Activated CD4-positive, alpha-beta T cell treated with anti-CD3 and anti-CD28 coated beads, Interleukin-2, amount 50 U/mL, for 4 hours (primary cell): Measurements from ENCODE around the gene SLC4A1AP.

ENCODE experiments used
- DNase-seq, 2 experiments: peaks; one replicate each; pipeline ENCODE4 v3.0.0-alpha.2; 2020

SLC4A1AP gene

DNA sequence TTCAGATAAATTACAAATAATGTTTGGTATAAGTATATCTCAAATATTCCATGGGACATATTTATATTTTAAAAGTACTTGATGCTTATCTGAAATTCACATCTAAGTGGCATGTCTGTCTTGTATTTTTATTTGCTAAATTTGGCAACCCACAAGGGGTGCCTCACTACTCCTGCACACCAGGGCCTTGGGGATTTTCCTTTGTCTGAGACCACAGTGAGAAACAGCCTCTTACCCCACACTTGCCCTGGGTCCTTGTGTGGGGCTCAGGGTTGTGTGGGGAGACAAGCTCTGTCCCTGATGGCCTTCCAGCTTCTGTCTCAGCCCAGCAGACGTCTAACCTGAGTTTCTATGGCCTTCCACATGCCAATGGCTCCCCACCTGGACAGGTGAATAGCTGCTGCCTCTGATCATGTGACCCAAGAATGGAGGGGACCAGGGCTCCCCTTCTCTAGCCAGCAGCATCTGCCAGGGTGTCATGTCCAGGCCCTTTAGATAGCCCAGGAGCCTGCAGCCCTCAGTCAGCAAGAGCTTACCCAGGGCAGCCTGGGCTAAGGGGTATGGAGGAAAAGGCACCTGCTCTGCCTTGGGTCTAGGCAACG, 58.3 kb downstream of the SLC4A1AP start:
- DNase-seq, result no peak

- DNase-seq, result no peak
Measured at GRCh38 chr2:27723372-27724144, 59.9 kb downstream of the SLC4A1AP start.

GRCh38 chr2:27724191-27724590, 60.5 kb downstream of the SLC4A1AP start:
- no peak for DNase-seq

GRCh38 chr2:27724905-27725701, 61.4 kb downstream of the SLC4A1AP start:
- no peak for DNase-seq

DNA sequence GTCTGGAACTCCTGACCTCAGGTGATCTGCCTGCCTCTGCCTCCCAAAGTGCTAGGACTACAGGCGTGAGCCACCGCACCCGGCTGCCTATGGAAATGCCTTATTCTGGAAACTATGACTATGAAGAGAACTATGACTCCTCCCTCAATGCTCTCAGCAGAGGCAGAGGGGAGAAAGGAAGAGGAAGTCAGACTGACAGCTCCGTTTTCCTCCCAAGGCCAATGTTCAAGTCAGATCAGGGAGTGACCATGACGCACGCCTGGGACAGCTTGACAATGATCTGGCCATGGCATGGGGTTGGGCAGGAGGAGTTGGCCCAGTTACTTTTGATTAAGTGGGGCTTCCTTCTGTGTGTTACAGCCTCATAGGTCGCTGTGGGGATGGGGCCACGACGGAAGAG, 63.6 kb downstream of the SLC4A1AP start:
- no peak for DNase-seq

GRCh38 chr2:27728081-27728858, 64.6 kb downstream of the SLC4A1AP start:
- DNase-seq, result no peak

DNA sequence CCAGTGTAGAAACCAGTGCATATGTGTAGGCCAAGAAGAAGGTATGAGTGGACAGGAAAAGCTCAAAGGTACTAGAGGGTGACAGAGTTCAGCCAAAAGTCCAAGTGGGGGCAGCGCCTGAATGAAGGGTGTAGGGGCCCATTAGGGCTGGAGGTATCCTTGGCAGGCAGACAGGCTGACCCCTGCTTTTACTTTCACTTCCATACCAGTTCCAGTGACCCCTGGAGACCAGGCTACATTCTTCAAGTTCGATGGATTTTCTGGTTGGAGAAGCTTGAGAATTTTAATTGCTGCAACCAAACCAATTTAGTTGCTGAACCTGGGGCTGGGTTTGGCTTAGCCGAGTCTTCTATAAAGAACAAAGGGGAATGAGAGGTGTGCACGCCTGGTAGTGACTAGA, 65.5 kb downstream of the SLC4A1AP start:
- no peak for DNase-seq

- DNase-seq, result no peak
Measured at GRCh38 chr2:27729614-27730013, 65.9 kb downstream of the SLC4A1AP start.

DNA sequence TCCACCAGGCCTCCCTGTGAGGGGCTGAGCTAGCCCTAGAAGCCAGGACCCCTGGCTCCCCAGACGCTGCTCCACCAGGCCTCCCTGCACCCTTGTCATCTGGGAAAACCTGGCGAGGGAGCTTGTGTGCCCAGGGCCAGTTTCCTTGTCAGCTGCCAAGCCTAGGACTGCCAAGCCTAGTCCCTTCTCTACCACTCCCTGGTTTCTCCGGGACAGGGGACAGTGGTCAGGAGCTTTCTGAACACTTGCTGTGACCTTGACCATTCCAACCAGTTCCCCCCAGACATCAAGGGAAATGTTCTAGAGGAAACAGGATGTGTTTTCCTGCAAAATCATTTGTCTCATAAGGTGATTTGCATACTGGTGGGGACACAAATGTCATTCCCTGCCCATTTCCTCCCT, 66.6 kb downstream of the SLC4A1AP start:
- DNase-seq, result no peak

DNA sequence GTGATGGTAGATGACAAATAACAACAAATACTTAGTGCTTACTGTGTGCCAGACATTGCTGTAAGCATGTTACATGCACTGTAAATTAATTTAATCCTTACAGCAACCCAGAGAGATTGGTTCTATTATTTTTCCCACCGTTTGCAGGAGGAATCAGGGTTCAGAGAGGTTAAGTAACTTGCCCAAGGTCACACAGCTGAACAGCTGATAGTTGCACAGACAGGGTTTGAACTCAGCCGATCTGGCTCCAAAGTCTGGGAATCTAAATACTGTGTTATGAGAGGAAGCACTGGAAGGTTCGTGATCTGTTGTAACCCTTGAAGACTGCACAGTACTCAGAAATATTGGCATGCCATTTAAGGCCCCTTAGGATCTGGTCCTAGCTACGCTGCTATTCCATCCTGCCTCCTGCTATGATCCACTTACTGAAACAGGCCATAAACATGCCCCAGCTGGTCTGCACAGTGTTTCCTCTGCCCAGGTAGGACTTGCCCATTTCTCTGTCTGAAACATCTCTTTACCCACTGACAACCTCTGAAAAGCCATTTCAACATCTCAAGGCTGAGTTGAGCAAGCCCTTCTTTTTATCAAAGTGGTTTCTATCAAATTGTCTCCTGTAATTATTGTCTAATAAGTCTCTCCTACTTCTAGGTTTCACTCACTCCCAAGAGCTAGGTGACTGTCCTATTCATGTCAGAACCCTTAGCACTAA, 67.4 kb downstream of the SLC4A1AP start:
- no peak for DNase-seq

DNA sequence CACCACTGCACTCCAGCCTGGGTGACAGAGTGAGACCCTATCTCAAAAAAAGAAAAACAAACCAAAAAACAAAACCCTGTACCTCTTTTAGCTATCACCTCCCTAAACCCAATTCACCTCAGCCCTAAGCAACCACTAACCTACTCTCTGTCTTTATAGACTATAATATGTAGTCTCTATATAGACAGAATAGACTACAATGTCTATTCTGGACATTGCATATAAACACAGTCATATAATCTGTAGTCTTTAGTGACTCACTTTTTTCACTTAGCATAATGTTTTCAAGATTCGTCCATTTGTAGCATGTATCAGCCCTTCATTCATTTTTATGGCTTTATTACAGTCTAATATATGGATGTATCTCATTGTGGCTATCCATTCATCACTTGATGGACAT, 70.6 kb downstream of the SLC4A1AP start:
- no peak for DNase-seq

- peak; percentile 61 to 70 for DNase-seq
Measured at GRCh38 chr2:27735263-27735904, 71.7 kb downstream of the SLC4A1AP start.

DNA sequence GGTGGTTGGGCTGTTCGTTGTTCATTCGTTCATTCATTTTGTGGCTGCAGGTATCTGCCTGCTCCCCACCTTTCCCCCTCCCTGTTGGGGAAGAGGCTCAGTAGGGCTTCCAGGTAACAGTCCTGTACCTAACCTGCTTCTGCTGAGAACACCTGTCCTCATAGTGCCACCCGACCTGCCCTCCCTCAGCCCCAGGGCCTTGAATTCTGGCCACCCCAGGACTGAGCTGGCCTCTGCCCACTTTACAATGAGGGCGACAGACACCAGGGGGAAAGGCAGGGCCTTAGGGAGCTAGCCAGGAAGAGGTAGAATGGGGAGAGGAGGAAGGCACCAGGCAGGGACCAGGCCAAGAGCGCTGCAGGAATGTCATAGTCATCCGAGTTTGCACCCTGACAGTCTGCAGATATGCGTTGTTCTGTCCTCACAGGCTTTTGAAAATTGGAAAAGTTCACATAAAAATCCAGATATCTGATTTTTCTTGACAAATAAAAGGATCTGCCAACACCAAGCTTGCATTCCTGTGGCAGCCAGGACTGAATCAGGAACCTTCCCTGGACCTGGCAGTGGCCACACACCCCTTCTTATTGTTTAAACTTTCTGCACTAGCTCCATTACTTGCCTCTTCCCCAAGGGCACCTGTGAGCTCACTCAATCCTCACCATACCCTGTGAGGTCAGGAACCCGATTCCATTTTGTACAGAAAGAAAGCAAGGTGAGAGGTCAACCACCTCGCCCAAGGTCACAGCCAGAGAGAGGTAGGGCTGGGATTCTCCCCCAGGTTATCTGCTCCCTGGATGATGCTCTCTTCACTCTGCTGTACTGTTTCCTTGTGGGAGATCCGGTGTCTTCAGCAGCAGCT, 72.6 kb downstream of the SLC4A1AP start:
- DNase-seq, result no peak

GRCh38 chr2:27736890-27737204, 73.2 kb downstream of the SLC4A1AP start:
- DNase-seq, result no peak

GRCh38 chr2:27737676-27738348, 74.1 kb downstream of the SLC4A1AP start:
- no peak for DNase-seq

- DNase-seq, result no peak
Measured at GRCh38 chr2:27738349-27739057, 74.8 kb downstream of the SLC4A1AP start.

DNA sequence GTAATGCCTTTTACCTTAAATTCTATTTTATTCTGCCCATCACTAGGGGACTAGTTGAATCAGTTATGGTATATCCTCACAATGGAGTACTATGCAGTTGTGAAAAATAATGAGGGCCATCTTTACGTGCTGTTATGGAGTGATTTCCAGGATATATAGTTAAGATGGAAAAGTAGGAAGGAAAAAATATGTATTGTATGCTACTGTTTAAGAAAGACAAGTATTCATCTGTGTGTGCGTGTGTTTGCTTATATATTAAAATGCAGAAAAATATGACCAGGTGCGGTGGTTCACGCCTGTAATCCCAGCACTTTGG, 75.3 kb downstream of the SLC4A1AP start:
- no peak for DNase-seq

- no peak for DNase-seq
Measured at GRCh38 chr2:27741673-27742072, 78.0 kb downstream of the SLC4A1AP start.

DNA sequence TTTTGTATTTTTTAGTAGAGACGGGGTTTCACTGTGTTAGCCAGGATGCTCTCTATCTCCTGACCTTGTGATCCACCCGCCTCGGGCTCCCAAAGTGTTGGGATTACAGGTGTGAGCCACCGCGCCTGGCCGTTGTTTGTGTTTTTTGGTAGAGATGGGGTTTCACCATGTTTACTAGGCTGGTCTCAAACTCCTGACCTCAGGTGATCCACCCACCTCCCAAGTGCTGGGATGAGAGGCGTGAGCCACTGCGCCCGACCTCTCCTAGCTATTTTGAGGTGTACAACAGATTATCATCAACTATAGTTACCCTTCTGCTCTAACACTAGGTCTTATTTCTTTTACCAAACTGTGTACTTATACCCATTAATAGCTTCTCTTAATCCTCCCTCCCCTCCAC, 78.9 kb downstream of the SLC4A1AP start:
- no peak for DNase-seq
